ENCODE measurements around the gene PTPRN2.
A peak's percentile ranks its signal among the peaks of the same experiment; 100 is the strongest.

Gene PTPRN2

DNA sequence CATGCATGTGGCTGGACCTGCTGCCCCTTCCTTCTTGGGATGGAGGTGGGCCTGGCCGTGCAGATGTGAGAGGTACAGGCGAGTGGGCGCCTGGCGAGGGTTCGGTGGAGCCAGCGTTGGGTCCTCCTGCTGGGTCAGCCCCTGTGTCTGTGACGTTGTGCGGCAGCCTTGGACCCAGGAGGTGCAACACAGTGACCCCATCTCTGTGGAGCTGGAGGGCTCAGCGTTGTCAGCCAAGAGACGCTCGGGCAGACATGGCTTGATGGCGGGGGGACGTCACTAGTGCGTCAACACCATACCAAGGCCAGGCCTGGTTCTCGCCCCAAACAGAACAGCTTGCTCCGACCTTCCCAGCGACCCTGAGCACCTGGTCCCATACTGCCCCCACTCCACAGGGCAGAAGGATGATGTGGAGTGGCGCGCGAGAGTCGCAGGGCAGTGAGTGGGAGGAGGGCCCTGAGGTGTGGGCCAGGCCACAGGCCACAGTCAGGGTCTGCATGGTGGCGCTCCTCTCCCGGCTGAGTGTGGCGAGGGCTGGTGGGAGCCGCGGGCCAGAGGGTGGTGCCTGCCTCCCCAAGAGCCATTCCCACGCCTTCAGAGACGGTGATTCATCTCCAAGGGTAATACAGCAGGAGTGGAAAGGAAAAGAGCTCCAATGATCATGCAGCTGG lies 1066.4 kb downstream of the PTPRN2 start:
- H3K27ac Mint-ChIP-seq = no peak overlapping the region
- H3K27me3 Mint-ChIP-seq = no peaks in the 10 kb centered on the region
- H3K9me3 Mint-ChIP-seq = no peaks in the 10 kb centered on the region
- no peak overlapping the region for H3K4me3 Mint-ChIP-seq
- H3K36me3 Mint-ChIP-seq = no peaks in the 10 kb centered on the region
- no peaks in the 10 kb centered on the region for H3K4me1 Mint-ChIP-seq

GRCh38 chr7:157520249-157520648 lies 1067.4 kb downstream of the PTPRN2 start:
- H3K9me3 Mint-ChIP-seq = no peaks in the 10 kb centered on the region
- H3K27ac Mint-ChIP-seq = no peak overlapping the region
- no peaks in the 10 kb centered on the region for H3K27me3 Mint-ChIP-seq
- no peaks in the 10 kb centered on the region for H3K36me3 Mint-ChIP-seq
- no peak overlapping the region for H3K4me3 Mint-ChIP-seq
- H3K4me1 Mint-ChIP-seq = no peaks in the 10 kb centered on the region

DNA sequence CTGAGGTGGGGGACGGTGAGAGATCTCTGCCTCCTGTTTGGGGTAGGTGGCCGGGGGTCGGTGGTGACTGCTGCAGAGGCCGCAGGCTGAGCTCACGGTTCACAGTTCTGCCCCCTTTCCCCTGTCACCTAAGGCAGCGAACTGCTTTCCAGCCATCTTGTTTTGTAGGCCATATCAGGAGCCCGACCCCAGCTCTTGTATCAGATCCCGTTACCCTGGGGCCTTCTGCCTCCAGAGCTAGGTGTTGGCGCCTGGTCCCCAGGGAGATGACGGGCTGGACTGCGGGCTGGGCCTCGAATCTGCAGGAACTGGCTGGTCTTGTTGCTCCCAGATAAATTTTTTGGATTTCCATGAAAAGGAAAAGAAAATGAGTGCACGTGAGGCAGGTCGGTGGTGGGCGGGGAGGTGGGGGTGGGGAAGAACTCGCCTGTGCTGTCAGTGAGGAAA lies 1067.8 kb downstream of the PTPRN2 start:
- Mint-ChIP-seq H3K27me3 (no peaks in the 10 kb centered on the region), H3K27ac (no peak overlapping the region), H3K9me3 (no peaks in the 10 kb centered on the region), H3K4me1 (no peaks in the 10 kb centered on the region), H3K36me3 (no peaks in the 10 kb centered on the region), H3K4me3 (no peak overlapping the region)

- Mint-ChIP-seq H3K4me1 (no peaks in the 10 kb centered on the region), H3K27ac (no peak overlapping the region), H3K27me3 (no peaks in the 10 kb centered on the region), H3K9me3 (no peaks in the 10 kb centered on the region), H3K36me3 (no peaks in the 10 kb centered on the region), H3K4me3 (no peak overlapping the region)
These were observed 1068.4 kb downstream of the PTPRN2 start for GRCh38 chr7:157519246-157519645.

DNA sequence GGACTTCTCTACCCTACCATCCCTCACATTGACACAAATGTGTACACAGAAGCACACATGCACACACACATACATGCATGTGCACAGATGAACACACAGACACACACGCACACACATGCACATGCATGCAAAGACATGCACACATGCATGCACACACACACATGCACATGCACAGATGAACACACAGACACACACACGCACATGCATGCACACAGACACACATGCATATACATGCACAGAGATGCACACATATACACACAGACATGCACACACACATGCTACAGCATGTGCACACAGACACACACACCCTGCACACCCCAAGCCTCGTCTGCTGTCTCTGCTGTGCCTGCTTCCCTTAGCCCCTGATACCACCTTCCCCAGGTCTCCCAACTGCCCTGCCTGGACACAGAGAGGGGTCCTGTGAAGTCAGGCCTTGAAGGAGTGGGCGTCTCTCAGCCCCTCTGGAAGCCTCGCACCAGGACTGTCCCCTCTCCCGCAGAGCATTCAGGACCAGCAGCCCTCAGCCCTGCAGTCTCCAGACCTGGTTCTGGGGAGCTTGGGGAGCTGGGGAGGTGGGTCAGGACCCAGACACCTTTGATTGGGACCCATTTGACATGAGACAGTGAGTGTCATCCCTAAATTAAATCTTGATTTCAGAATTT lies 1069.0 kb downstream of the PTPRN2 start:
- Mint-ChIP-seq H3K27me3 (no peaks in the 10 kb centered on the region), H3K4me3 (no peak overlapping the region), H3K27ac (no peak overlapping the region), H3K9me3 (no peaks in the 10 kb centered on the region), H3K36me3 (no peaks in the 10 kb centered on the region), H3K4me1 (no peaks in the 10 kb centered on the region)

- no peaks in the 10 kb centered on the region for H3K9me3 Mint-ChIP-seq
- no peaks in the 10 kb centered on the region for H3K36me3 Mint-ChIP-seq
- H3K27ac Mint-ChIP-seq = no peak overlapping the region
- no peak overlapping the region for H3K4me3 Mint-ChIP-seq
- H3K4me1 Mint-ChIP-seq = no peaks in the 10 kb centered on the region
- H3K27me3 Mint-ChIP-seq = no peaks in the 10 kb centered on the region
These were observed 1069.7 kb downstream of the PTPRN2 start for GRCh38 chr7:157517782-157518513.

- H3K9me3 Mint-ChIP-seq = no peaks in the 10 kb centered on the region
- no peaks in the 10 kb centered on the region for H3K36me3 Mint-ChIP-seq
- no peak overlapping the region for H3K4me3 Mint-ChIP-seq
- no peaks in the 10 kb centered on the region for H3K4me1 Mint-ChIP-seq
- H3K27ac Mint-ChIP-seq = no peak overlapping the region
- H3K27me3 Mint-ChIP-seq = no peaks in the 10 kb centered on the region
These were observed 1070.5 kb downstream of the PTPRN2 start for GRCh38 chr7:157516911-157517781.

- no peaks in the 10 kb centered on the region for H3K27me3 Mint-ChIP-seq
- no peak overlapping the region for H3K4me3 Mint-ChIP-seq
- H3K36me3 Mint-ChIP-seq = no peaks in the 10 kb centered on the region
- H3K9me3 Mint-ChIP-seq = no peaks in the 10 kb centered on the region
- no peaks in the 10 kb centered on the region for H3K4me1 Mint-ChIP-seq
- H3K27ac Mint-ChIP-seq = peak overlapping the region; percentile 51
These were observed 1071.3 kb downstream of the PTPRN2 start for GRCh38 chr7:157516311-157516710.

DNA sequence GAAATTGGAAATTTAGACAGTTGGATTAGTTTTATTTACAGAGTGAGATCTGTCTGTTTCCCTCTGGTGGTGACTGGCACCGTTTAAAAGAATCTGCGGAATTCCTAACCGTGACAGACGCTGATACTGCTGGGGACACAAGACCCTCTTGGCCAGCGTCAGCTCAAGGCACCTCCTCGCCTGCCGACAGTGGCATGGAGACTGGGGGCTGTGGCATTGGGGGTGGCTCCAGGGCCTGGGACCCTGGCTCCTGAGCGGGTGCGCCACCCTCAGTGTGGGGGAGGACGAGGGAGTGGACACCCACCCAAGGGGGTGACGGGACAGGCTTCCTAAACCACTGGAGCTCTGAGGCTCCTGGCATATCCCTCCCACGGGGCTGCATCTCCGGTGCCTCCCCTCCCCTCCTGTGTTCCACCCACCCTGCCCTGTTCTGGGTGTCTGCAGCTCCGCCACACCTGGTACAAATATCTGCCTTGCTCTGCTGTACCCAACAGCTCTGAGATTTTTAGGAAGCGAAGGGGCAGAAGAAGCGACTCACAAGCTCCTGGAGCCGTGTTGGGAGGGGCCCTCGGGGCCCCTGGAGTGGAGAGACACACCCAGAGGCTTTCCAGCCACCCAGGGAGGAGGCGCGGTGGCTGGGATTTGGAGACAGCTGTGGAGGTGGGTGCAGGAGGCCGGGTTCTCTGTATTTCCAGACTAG lies 1072.1 kb downstream of the PTPRN2 start:
- Mint-ChIP-seq H3K27me3 (no peaks in the 10 kb centered on the region), H3K36me3 (no peaks in the 10 kb centered on the region), H3K4me3 (no peak overlapping the region), H3K9me3 (no peaks in the 10 kb centered on the region), H3K27ac (no peak overlapping the region), H3K4me1 (no peaks in the 10 kb centered on the region)

- no peaks in the 10 kb centered on the region for H3K9me3 Mint-ChIP-seq
- H3K27ac Mint-ChIP-seq = no peak overlapping the region
- no peak overlapping the region for H3K4me3 Mint-ChIP-seq
- no peaks in the 10 kb centered on the region for H3K4me1 Mint-ChIP-seq
- no peaks in the 10 kb centered on the region for H3K36me3 Mint-ChIP-seq
- H3K27me3 Mint-ChIP-seq = no peaks in the 10 kb centered on the region
These were observed 1072.9 kb downstream of the PTPRN2 start for GRCh38 chr7:157514746-157515145.

- no peak overlapping the region for H3K4me3 Mint-ChIP-seq
These were observed 1073.3 kb downstream of the PTPRN2 start for GRCh38 chr7:157514306-157514705.

DNA sequence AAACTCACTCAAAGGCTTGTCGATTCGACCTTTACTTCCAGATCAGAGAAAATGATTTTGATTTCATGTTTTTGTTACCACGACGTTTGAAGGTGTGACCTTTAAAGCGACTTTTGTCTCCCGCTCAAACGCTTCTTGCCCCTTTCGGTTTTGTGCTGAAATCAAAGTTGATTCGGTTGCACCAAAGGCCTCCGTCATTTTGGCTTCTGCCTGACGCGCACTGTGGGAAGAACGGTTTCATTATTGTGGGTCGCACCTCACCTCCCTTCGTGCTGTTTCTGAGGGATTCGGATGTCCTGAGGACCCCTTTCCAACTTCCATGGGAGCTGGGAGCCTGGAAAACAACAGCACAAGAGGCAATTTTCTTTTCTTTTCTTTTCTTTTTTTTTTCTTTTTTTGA lies 1073.9 kb downstream of the PTPRN2 start:
- no peaks in the 10 kb centered on the region for H3K36me3 Mint-ChIP-seq
- no peaks in the 10 kb centered on the region for H3K9me3 Mint-ChIP-seq
- H3K4me3 Mint-ChIP-seq = no peak overlapping the region
- no peaks in the 10 kb centered on the region for H3K27me3 Mint-ChIP-seq
- no peaks in the 10 kb centered on the region for H3K4me1 Mint-ChIP-seq
- H3K27ac Mint-ChIP-seq = no peak overlapping the region

More at GRCh38 chr7:157514306-157514705, 1073.3 kb downstream of the PTPRN2 start:
- Mint-ChIP-seq H3K27me3 (no peaks in the 10 kb centered on the region), H3K4me1 (no peaks in the 10 kb centered on the region), H3K27ac (no peak overlapping the region), H3K36me3 (no peaks in the 10 kb centered on the region), H3K9me3 (no peaks in the 10 kb centered on the region)

- no peaks in the 10 kb centered on the region for H3K36me3 Mint-ChIP-seq
- H3K27ac Mint-ChIP-seq = no peak overlapping the region
- H3K4me3 Mint-ChIP-seq = no peak overlapping the region
- no peaks in the 10 kb centered on the region for H3K27me3 Mint-ChIP-seq
- H3K4me1 Mint-ChIP-seq = no peaks in the 10 kb centered on the region
- no peaks in the 10 kb centered on the region for H3K9me3 Mint-ChIP-seq
These were observed 1074.4 kb downstream of the PTPRN2 start for GRCh38 chr7:157513162-157513621.

DNA sequence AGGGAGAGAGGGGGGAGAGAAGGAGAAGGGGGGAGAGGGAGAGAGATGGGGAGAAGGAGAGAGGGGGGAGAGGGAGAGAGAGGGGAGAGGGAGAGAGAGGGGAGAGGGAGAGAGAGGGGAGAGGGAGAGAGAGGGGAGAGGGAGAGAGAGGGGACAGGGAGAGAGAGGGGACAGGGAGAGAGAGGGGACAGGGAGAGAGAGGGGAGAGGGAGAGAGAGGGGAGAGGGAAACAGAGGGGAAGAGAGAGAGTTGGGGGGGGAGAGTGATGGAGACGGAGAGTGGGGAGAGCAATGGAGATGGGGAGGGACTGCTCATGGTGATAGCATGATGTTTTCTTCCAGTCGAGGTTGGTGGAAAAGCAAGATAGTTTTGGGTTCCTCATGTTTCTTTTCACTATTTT lies 1078.4 kb downstream of the PTPRN2 start:
- H3K27ac Mint-ChIP-seq = no peak overlapping the region
- H3K36me3 Mint-ChIP-seq = peaks cover 12% of the 10 kb centered on the region
- peaks cover 4% of the 10 kb centered on the region for H3K4me1 Mint-ChIP-seq
- no peaks in the 10 kb centered on the region for H3K27me3 Mint-ChIP-seq
- no peak overlapping the region for H3K4me3 Mint-ChIP-seq
- H3K9me3 Mint-ChIP-seq = no peaks in the 10 kb centered on the region

GRCh38 chr7:157508477-157508881 lies 1079.1 kb downstream of the PTPRN2 start:
- H3K27ac Mint-ChIP-seq = no peak overlapping the region
- peaks cover 12% of the 10 kb centered on the region for H3K36me3 Mint-ChIP-seq
- H3K27me3 Mint-ChIP-seq = no peaks in the 10 kb centered on the region
- H3K4me1 Mint-ChIP-seq = peaks cover 11% of the 10 kb centered on the region
- H3K4me3 Mint-ChIP-seq = no peak overlapping the region
- no peaks in the 10 kb centered on the region for H3K9me3 Mint-ChIP-seq
